Loucy (cell line): ENCODE data around the gene GATA5.

Source experiments
- H2AFZ ChIP-seq: fragments of 200-600 bp; sonication (generic); 2 replicates; pipeline ENCODE4 v1.6.0; 2016; ENCODE audit warnings: antibody characterized with exemption, mild to moderate bottlenecking, low read length, moderate library complexity
- H3F3A ChIP-seq: fragments of 200-600 bp; 2 replicates; pipeline ENCODE4 v1.6.0; 2016; ENCODE audit warnings: antibody characterized with exemption, low read depth, mild to moderate bottlenecking
- H3K27me3 ChIP-seq: fragments of 200-600 bp; sonication (generic); 2 replicates; pipeline ENCODE4 v1.6.1; 2014; ENCODE audit warnings: low read length, mild to moderate bottlenecking; ENCODE audit not compliant: insufficient read depth, poor library complexity, severe bottlenecking
- H3K36me3 ChIP-seq: fragments of 200-600 bp; sonication (generic); 2 replicates; pipeline ENCODE4 v1.6.1; 2016; ENCODE audit warnings: low read length; ENCODE audit not compliant: insufficient read depth
- H3K4me1 ChIP-seq: fragments of 200-600 bp; sonication (generic); 2 replicates; pipeline ENCODE4 v1.5.1; 2014; ENCODE audit warnings: low read length, mild to moderate bottlenecking; ENCODE audit not compliant: insufficient read depth, poor library complexity, severe bottlenecking
- H3K4me2 ChIP-seq: fragments of 200-600 bp; sonication (generic); 2 replicates; pipeline ENCODE4 v1.6.0; 2014; ENCODE audit warnings: antibody characterized with exemption, low read length, low read depth, mild to moderate bottlenecking; ENCODE audit not compliant: poor library complexity, severe bottlenecking
- H3K4me3 ChIP-seq: fragments of 200-600 bp; sonication (generic); 2 replicates; pipeline ENCODE4 v1.5.1; 2014; ENCODE audit warnings: low read length, mild to moderate bottlenecking, mixed read lengths; ENCODE audit not compliant: poor library complexity, severe bottlenecking
- H3K79me2 ChIP-seq: fragments of 200-600 bp; sonication (generic); 2 replicates; pipeline ENCODE4 v1.6.1; 2014; ENCODE audit warnings: low read length; ENCODE audit not compliant: insufficient read depth
- H3K9ac ChIP-seq: fragments of 200-600 bp; sonication (generic); 2 replicates; pipeline ENCODE4 v1.6.0; 2014; ENCODE audit warnings: mild to moderate bottlenecking, low read depth, low read length, moderate library complexity; ENCODE audit not compliant: poor library complexity, severe bottlenecking
- H3K9me2 ChIP-seq: fragments of 200-600 bp; sonication (generic); replicated peaks from 2 replicates; pipeline ENCODE4 v1.6.1; 2016; ENCODE audit warnings: low read depth, low read length, mixed read lengths
- H3K9me3 ChIP-seq: fragments of 200-600 bp; sonication (generic); 2 replicates; pipeline ENCODE4 v1.6.1; 2014; ENCODE audit warnings: mild to moderate bottlenecking, antibody characterized with exemption, low read length, low read depth; ENCODE audit not compliant: insufficient read depth
- H4K20me1 ChIP-seq: fragments of 200-600 bp; sonication (generic); 2 replicates; pipeline ENCODE4 v1.6.0; 2014; ENCODE audit warnings: antibody characterized with exemption, low read length, mild to moderate bottlenecking; ENCODE audit not compliant: insufficient read depth, poor library complexity, severe bottlenecking
- EZH2phosphoT487 ChIP-seq: fragments of 200-600 bp; IDR thresholded peaks from 2 replicates; pipeline ENCODE4 v1.6.1; 2018; ENCODE audit warnings: antibody characterized with exemption, mild to moderate bottlenecking, moderate library complexity, borderline replicate concordance
- TF ChIP-seq, protein P1 (sequence below): fragments of 200-600 bp; sonication (generic); conservative IDR thresholded peaks from 2 replicates; pipeline ENCODE4 v1.5.1; 2014; ENCODE audit warnings: mild to moderate bottlenecking, antibody characterized with exemption, low read length

Gene GATA5

DNA sequence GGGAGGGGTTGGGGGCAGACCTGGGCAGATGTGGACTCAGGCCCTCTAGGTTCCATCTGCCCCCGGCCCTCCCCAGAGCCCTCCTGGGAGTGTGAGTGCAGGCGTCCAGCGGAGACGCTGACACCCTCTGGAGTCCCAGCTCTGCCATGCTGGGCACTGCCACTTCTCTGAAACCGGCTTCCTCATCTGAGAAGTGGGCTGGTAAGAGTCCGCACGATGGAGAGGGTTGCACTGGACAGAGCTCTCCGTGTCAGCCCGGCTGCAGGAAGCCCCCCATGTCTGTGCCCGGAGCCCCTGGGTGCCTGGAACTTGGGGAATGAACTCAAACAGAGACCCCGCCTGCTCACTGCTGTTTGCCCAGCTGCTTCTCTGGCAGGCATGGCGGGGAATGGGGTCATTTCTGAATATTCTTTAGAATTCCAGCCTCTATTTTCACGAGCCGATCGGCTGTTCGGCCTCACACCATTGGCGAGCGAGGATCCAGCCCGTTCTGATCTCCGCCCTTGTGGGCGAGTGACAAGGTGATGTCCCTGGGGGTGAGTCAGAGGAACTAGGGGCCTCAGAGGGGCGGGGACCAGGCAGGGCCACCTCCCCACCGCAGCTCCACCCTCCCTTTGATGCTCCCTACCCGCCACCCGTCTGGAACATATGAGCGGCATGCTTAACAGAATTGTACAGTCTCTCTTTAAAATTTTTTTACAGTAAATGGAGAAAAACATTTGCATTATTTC is 47.8 kb upstream of the GATA5 start:
- Histone ChIP-seq H3K79me2 (no peaks in the 10 kb centered on the region), H3K4me3 (peak overlapping the region; percentile 58), H3K27me3 (no peaks in the 10 kb centered on the region), H3K4me2 (peak overlapping the region; percentile 75), H3K36me3 (no peaks in the 10 kb centered on the region), H3K9ac (peak overlapping the region; percentile 62), H3K9me3 (no peaks in the 10 kb centered on the region), H3F3A (no peaks in the 10 kb centered on the region), H3K9me2 (no peaks in the 10 kb centered on the region), H2AFZ (peak overlapping the region; percentile 34), H3K4me1 (peaks cover 26% of the 10 kb centered on the region), H4K20me1 (no peaks in the 10 kb centered on the region)
- TF ChIP-seq, protein P1, sequence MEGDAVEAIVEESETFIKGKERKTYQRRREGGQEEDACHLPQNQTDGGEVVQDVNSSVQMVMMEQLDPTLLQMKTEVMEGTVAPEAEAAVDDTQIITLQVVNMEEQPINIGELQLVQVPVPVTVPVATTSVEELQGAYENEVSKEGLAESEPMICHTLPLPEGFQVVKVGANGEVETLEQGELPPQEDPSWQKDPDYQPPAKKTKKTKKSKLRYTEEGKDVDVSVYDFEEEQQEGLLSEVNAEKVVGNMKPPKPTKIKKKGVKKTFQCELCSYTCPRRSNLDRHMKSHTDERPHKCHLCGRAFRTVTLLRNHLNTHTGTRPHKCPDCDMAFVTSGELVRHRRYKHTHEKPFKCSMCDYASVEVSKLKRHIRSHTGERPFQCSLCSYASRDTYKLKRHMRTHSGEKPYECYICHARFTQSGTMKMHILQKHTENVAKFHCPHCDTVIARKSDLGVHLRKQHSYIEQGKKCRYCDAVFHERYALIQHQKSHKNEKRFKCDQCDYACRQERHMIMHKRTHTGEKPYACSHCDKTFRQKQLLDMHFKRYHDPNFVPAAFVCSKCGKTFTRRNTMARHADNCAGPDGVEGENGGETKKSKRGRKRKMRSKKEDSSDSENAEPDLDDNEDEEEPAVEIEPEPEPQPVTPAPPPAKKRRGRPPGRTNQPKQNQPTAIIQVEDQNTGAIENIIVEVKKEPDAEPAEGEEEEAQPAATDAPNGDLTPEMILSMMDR = no peak
- no peak for TF ChIP-seq EZH2phosphoT487

DNA sequence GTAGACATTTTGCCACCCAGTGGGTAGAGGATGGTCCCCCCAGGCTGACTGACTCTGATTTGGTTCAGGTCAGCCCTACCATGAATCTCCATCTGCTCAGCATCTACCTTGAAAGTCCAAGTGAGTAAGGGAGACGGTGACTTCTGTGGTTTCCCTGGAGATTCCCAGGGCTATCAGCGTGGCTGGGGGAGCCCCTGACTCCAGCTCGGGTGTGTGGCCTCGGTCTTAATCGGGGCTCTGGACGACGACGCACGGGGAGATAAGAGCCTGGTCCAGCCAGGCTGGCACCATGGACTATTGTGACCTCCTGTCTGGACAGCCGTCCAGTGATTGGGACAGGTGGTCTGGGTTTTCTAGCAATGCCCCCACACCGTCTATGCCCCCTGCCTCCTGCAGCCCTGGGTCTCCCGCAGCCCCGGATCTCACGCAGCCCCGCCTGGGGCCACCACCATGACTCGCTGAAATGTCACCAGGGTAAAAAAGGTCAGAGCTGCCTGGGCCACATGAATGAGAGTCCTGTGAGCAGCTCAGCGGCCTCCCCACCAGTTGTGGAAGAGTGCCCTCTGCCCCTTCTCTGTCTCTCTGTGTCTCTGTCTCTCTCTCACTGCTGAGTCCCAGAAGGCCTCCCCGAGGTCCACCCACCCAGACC is 47.1 kb upstream of the GATA5 start:
- no peaks in the 10 kb centered on the region for H3F3A ChIP-seq
- no peaks in the 10 kb centered on the region for H3K27me3 ChIP-seq
- no peaks in the 10 kb centered on the region for H3K79me2 ChIP-seq
- no peaks in the 10 kb centered on the region for H3K9me3 ChIP-seq
- H3K4me1 ChIP-seq = peaks cover 26% of the 10 kb centered on the region
- no peaks in the 10 kb centered on the region for H3K36me3 ChIP-seq
- H3K4me3 ChIP-seq = no peak overlapping the region
- no peak overlapping the region for H2AFZ ChIP-seq
- H4K20me1 ChIP-seq = no peaks in the 10 kb centered on the region
- peak overlapping the region; percentile 75 for H3K4me2 ChIP-seq
- peak overlapping the region; percentile 57 for H3K9ac ChIP-seq
- TF ChIP-seq, protein P1 = no peak
- no peak for TF ChIP-seq EZH2phosphoT487
- no peaks in the 10 kb centered on the region for H3K9me2 ChIP-seq

DNA sequence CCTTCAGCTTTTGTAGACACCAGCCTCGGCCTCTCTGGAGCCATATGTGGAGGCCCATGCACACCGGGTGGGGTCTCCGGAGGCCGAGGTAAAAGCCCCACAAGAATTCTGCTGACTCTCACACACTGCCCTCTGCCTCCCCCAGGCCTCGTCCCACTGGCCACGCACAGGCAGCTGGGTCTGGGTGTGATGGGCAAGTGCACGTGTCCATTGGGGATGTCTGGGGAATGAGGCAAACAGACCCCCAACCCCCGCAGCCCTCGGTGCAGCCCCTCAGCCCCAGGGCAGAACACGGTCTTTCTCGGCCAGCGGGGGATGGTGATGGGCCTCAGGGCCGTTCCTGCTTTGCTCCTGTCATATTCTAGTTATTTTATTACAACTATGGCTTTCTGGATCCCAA is 44.0 kb upstream of the GATA5 start:
- no peak overlapping the region for H2AFZ ChIP-seq
- no peaks in the 10 kb centered on the region for H3K9me2 ChIP-seq
- H3K36me3 ChIP-seq = no peaks in the 10 kb centered on the region
- H3K9ac ChIP-seq = no peak overlapping the region
- H3K27me3 ChIP-seq = no peaks in the 10 kb centered on the region
- no peaks in the 10 kb centered on the region for H3K9me3 ChIP-seq
- H3K79me2 ChIP-seq = no peaks in the 10 kb centered on the region
- H4K20me1 ChIP-seq = no peaks in the 10 kb centered on the region
- H3K4me1 ChIP-seq = peaks cover 22% of the 10 kb centered on the region
- no peaks in the 10 kb centered on the region for H3F3A ChIP-seq
- TF ChIP-seq EZH2phosphoT487 = no peak
- TF ChIP-seq, protein P1 = no peak
- no peak overlapping the region for H3K4me3 ChIP-seq
- no peak overlapping the region for H3K4me2 ChIP-seq
